Measurements from ENCODE around the gene ASPSCR1. TPM values are rescaled to one million over a fixed set of nuclear protein-coding genes. Genes with fewer than 3 reads are reported as not detected.

The ASPSCR1 gene
- total and polyA plus RNA-seq, 2 of the 13 experiments (the other 11 are each of a cell fraction or from before 2014, with no cell fraction given) = 274 to 314 TPM

DNA sequence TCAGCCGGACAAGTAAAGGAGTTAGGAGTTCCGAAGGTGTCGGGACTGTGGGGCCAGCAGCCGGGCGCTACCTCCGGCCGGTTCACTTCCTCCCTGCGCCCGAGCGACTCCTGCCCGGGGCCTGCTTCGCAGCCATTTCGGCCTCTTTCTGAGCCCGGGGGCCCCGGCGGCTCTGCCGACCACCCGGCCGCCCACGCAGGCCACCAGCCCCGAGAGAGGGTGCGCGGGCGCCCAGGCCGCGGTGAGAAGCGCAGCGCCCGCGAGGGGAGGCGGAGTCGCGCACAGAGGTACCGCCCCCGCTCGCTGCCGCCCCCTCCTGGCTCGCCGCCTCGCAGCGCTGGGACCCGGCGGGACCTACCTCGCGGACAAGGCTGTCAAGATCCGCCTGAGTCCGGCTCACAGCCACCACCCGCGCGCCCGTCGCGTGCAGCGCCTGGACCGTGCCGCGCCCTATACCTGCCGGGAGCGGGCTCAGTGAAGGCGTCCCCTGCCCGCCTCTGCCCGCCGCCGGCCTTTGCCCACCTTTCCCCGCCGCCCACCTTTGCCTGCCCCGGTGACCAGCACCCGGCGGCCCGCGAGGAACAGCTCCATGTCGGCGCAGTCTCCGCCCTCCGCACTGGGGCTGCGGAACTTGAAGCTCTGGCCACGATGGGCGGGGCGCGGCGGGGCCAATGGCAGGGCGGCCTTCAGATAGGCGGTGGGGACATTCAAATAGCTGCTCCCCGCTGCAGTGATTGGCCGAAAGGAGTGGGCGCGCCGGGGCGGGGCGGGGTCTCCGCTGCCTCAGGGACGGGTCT lies 59.9 kb downstream of the ASPSCR1 start, which contains the start of gene DCXR (continued):
- peak; percentile 98 for TF ChIP-seq POLR2G (IDR thresholded peaks at IDR 0.05; ENCODE audit: low read depth, low read length)
- TF ChIP-seq RARG (CRISPR knock-in tag; IDR thresholded peaks at IDR 0.05; ENCODE audit: low read depth) = no peak
- peak; percentile 79 for TF ChIP-seq SP2 (CRISPR knock-in tag; IDR thresholded peaks at IDR 0.05)
- no peak for TF ChIP-seq GZF1 (CRISPR knock-in tag; IDR thresholded peaks at IDR 0.05)
- TF ChIP-seq CBX2 (IDR thresholded peaks at IDR 0.05; ENCODE audit: low read depth, low read length) = no peak
- no peak for TF ChIP-seq CBX2 (CRISPR knock-in tag; IDR thresholded peaks at IDR 0.05; ENCODE audit: low read depth)
- TF ChIP-seq REPIN1 (CRISPR knock-in tag; IDR thresholded peaks at IDR 0.05; ENCODE audit: borderline replicate concordance, low read depth) = peak; percentile 61; the same call in 1 of the 2 replicates
- no peak for TF ChIP-seq HNRNPL (IDR thresholded peaks at IDR 0.05; ENCODE audit: low read depth, low read length)
- TF ChIP-seq, protein P1, sequence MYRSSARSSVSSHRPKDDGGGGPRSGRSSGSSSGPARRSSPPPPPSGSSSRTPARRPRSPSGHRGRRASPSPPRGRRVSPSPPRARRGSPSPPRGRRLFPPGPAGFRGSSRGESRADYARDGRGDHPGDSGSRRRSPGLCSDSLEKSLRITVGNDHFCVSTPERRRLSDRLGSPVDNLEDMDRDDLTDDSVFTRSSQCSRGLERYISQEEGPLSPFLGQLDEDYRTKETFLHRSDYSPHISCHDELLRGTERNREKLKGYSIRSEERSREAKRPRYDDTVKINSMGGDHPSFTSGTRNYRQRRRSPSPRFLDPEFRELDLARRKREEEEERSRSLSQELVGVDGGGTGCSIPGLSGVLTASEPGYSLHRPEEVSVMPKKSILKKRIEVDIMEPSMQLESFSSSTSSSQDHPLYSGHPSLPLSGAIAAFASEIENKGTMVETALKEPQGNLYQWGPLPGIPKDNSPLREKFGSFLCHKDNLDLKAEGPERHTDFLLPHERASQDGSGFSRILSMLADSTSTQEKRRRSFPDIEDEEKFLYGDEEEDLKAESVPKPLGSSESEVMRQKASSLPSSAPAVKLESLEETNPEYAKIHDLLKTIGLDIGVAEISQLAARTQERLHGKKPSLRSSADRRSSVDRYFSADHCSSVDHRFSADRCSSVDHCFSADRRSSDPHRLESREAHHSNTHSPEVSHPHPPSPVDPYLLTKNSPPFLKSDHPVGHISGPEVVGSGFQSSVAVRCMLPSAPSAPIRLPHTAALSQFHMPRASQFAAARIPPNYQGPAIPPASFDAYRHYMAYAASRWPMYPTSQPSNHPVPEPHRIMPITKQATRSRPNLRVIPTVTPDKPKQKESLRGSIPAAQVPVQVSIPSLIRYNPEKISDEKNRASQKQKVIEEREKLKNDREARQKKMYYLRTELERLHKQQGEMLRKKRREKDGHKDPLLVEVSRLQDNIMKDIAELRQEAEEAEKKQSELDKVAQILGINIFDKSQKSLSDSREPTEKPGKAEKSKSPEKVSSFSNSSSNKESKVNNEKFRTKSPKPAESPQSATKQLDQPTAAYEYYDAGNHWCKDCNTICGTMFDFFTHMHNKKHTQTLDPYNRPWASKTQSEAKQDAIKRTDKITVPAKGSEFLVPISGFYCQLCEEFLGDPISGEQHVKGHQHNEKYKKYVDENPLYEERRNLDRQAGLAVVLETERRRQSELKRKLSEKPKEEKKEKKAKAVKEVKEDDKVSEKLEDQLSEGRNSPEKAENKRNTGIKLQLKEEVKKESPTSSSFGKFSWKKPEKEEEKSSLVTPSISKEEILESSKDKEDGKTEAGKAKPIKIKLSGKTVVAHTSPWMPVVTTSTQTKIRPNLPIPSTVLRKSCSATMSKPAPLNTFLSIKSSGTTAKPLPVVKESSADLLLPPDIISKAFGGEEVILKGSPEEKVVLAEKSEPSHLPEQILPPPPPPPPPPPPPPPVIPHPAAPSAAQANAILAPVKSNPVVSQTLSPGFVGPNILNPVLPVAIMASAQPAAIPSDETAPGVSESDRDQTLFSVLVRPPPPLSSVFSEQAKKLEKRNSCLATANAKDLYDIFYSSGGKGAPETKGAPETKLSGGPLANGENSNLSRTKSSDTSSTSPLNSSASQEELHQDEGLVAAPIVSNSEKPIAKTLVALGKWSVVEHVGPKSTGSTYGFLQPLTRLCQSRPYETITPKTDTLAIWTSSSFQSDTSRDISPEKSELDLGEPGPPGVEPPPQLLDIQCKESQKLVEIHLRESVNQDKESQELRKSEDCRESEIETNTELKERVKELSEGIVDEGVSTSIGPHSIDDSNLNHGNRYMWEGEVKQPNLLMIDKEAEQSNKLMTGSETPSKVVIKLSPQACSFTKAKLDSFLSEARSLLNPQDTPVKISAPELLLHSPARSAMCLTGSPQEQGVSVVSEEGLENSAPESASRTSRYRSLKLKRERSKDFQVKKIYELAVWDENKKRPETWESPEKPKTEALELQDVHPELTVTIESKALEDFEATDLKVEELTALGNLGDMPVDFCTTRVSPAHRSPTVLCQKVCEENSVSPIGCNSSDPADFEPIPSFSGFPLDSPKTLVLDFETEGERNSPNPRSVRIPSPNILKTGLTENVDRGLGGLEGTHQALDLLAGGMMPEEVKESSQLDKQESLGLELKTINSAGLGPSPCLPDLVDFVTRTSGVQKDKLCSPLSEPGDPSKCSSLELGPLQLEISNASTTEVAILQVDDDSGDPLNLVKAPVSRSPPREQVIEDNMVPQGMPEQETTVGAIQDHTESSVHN (CRISPR knock-in tag; IDR thresholded peaks at IDR 0.05) = peak; percentile 16; the same call in 1 of the 2 replicates
- no peak for TF ChIP-seq ZNF460 (CRISPR knock-in tag; IDR thresholded peaks at IDR 0.05; ENCODE audit: borderline replicate concordance)
- TF ChIP-seq, protein P2, sequence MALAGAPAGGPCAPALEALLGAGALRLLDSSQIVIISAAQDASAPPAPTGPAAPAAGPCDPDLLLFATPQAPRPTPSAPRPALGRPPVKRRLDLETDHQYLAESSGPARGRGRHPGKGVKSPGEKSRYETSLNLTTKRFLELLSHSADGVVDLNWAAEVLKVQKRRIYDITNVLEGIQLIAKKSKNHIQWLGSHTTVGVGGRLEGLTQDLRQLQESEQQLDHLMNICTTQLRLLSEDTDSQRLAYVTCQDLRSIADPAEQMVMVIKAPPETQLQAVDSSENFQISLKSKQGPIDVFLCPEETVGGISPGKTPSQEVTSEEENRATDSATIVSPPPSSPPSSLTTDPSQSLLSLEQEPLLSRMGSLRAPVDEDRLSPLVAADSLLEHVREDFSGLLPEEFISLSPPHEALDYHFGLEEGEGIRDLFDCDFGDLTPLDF (CRISPR knock-in tag; IDR thresholded peaks at IDR 0.05) = no peak
- TF ChIP-seq, protein P3, sequence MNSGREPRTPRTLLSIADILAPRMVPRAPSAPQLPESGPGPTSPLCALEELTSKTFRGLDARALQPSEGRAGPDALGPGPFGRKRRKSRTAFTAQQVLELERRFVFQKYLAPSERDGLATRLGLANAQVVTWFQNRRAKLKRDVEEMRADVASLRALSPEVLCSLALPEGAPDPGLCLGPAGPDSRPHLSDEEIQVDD (CRISPR knock-in tag; IDR thresholded peaks at IDR 0.05; ENCODE audit: borderline replicate concordance) = peak; percentile 92
- TF ChIP-seq TCF7L2 (IDR thresholded peaks at IDR 0.05; ENCODE audit: low read depth, low read length) = no peak
- no peak for TF ChIP-seq SATB2 (CRISPR knock-in tag; IDR thresholded peaks at IDR 0.05)
- no peak for TF ChIP-seq GTF2F1 (IDR thresholded peaks at IDR 0.05; ENCODE audit: low read length)
- TF ChIP-seq, protein P4, sequence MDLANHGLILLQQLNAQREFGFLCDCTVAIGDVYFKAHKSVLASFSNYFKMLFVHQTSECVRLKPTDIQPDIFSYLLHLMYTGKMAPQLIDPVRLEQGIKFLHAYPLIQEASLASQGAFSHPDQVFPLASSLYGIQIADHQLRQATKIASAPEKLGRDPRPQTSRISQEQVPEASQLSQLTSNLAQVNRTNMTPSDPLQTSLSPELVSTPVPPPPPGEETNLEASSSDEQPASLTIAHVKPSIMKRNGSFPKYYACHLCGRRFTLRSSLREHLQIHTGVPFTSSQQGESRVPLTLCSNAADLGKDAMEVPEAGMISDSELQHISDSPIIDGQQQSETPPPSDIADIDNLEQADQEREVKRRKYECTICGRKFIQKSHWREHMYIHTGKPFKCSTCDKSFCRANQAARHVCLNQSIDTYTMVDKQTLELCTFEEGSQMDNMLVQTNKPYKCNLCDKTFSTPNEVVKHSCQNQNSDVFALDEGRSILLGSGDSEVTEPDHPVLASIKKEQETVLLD (CRISPR knock-in tag; IDR thresholded peaks at IDR 0.05; ENCODE audit: low read depth) = 0 out of 2 replicates have a peak, but pooled peaks have one; percentile 21
- TF ChIP-seq ZNF615 (CRISPR knock-in tag; IDR thresholded peaks at IDR 0.05; ENCODE audit: borderline replicate concordance) = no peak
